ENCODE measurements around the gene CDH13. TPM values are rescaled to one million over a fixed set of nuclear protein-coding genes. Genes with fewer than 3 reads are reported as not detected.

The CDH13 gene
- total RNA-seq, 4 donors from 2014 or later = 5.8 to 36.7 (median 20.4) TPM

- Histone ChIP-seq H3K36me3 (no peaks in the 10 kb centered on the region), H3K27ac (no peak overlapping the region), H3K9me3 (no peaks in the 10 kb centered on the region), H3K4me1 (peaks cover 0 to 7% of the 10 kb centered on the region in 2 donors), H3K27me3 (no peaks in the 10 kb centered on the region), H3K4me3 (no peak overlapping the region)
- in situ Hi-C loops (cut with MboI; ENCODE audit: low sequenced_read_pairs in 4 of 4) = loop anchor here in 2 of 4 donors (25.0 kb wide), 2 partner anchors 599 to 949 kb away; no protein-coding TSS in a partner anchor
- TF ChIP-seq POLR2A (IDR thresholded peaks at IDR 0.05) (no peak), CTCF (IDR thresholded peaks at IDR 0.05 in 4 of 5, conservative IDR thresholded peaks at IDR 0.05 in 1 of 5) (no peak)
- intact Hi-C loops (cut with DNase I; ENCODE audit: low total_unique reads) = no loop called here
- ATAC-seq = peak in 1 of 2 donors; percentile 44
- no peak for DNase-seq
Measured at GRCh38 chr16:83211711-83212110, 584.9 kb downstream of the CDH13 start.

- no peaks in the 10 kb centered on the region for H3K36me3 ChIP-seq
- intact Hi-C loops (cut with DNase I; ENCODE audit: low total_unique reads) = no loop called here
- ATAC-seq = no peak
- H3K27me3 ChIP-seq = no peaks in the 10 kb centered on the region
- no peak overlapping the region for H3K4me3 ChIP-seq
- no peak overlapping the region for H3K27ac ChIP-seq
- no peak for DNase-seq
- H3K4me1 ChIP-seq = peaks cover 0 to 7% of the 10 kb centered on the region in 2 donors
- in situ Hi-C loops (cut with MboI; ENCODE audit: low sequenced_read_pairs in 4 of 4) = loop anchor here in 2 of 4 donors (25.0 kb wide), 2 partner anchors 600 to 950 kb away; no protein-coding TSS in a partner anchor
- TF ChIP-seq POLR2A (IDR thresholded peaks at IDR 0.05) (no peak), CTCF (IDR thresholded peaks at IDR 0.05 in 4 of 5, conservative IDR thresholded peaks at IDR 0.05 in 1 of 5) (no peak)
- no peaks in the 10 kb centered on the region for H3K9me3 ChIP-seq
Measured at GRCh38 chr16:83212301-83212841, 585.6 kb downstream of the CDH13 start.

- in situ Hi-C loops (cut with MboI; ENCODE audit: low sequenced_read_pairs in 4 of 4) = loop anchor here in 2 of 4 donors (25.0 kb wide), 2 partner anchors 602 to 952 kb away; no protein-coding TSS in a partner anchor
Measured at GRCh38 chr16:83214671-83215070, 587.9 kb downstream of the CDH13 start.

GRCh38 chr16:83215406-83216001 is 588.7 kb downstream of the CDH13 start:
- DNase-seq = no peak
- H3K4me3 ChIP-seq = no peak overlapping the region
- intact Hi-C loops (cut with DNase I; ENCODE audit: low total_unique reads) = no loop called here
- no peaks in the 10 kb centered on the region for H3K27me3 ChIP-seq
- H3K4me1 ChIP-seq = peaks cover 0 to 7% of the 10 kb centered on the region in 2 donors
- in situ Hi-C loops (cut with MboI; ENCODE audit: low sequenced_read_pairs in 4 of 4) = loop anchor here in 2 of 4 donors (25.0 kb wide), 2 partner anchors 603 to 953 kb away; no protein-coding TSS in a partner anchor
- TF ChIP-seq POLR2A (IDR thresholded peaks at IDR 0.05) (no peak), CTCF (IDR thresholded peaks at IDR 0.05 in 4 of 5, conservative IDR thresholded peaks at IDR 0.05 in 1 of 5) (peak in 3 of 5 experiments; percentile 42 to 65 (median 50))
- no peaks in the 10 kb centered on the region for H3K36me3 ChIP-seq
- H3K27ac ChIP-seq = no peak overlapping the region
- no peak for ATAC-seq
- no peaks in the 10 kb centered on the region for H3K9me3 ChIP-seq

More at GRCh38 chr16:83214671-83215070, 587.9 kb downstream of the CDH13 start:
- Histone ChIP-seq H3K27ac (no peak overlapping the region), H3K36me3 (no peaks in the 10 kb centered on the region), H3K9me3 (no peaks in the 10 kb centered on the region), H3K4me3 (no peak overlapping the region), H3K4me1 (peaks cover 0 to 7% of the 10 kb centered on the region in 2 donors), H3K27me3 (no peaks in the 10 kb centered on the region)
- no peak for DNase-seq
- TF ChIP-seq CTCF (IDR thresholded peaks at IDR 0.05 in 4 of 5, conservative IDR thresholded peaks at IDR 0.05 in 1 of 5) = no peak
- no peak for TF ChIP-seq POLR2A (IDR thresholded peaks at IDR 0.05)
- no peak for ATAC-seq
- intact Hi-C loops (cut with DNase I; ENCODE audit: low total_unique reads) = no loop called here
